Colonic mucosa (tissue), 4 donors: ENCODE measurements around the gene PDE4D. TPM values are rescaled to one million over a fixed set of nuclear protein-coding genes. Genes with fewer than 3 reads are reported as not detected.

Source experiments
- DNase-seq: peaks from one replicate; pipeline ENCODE4 v3.0.0-alpha.2; 2020
- H3K27ac ChIP-seq: fragments of 200-600 bp; one replicate; pipeline ENCODE4 v1.8.0; 2021
- H3K27me3 ChIP-seq: fragments of 200-600 bp; one replicate; pipeline ENCODE4 v1.8.0; 2021
- H3K36me3 ChIP-seq: fragments of 200-600 bp; one replicate; pipeline ENCODE4 v1.8.0; 2021
- H3K4me1 ChIP-seq: fragments of 200-600 bp; one replicate; pipeline ENCODE4 v1.8.0; 2021; ENCODE audit warnings: mild to moderate bottlenecking
- H3K4me3 ChIP-seq: fragments of 200-600 bp; one replicate; pipeline ENCODE4 v1.8.0; 2021
- H3K9ac ChIP-seq, 2 donors: one replicate each; pipeline ENCODE4 v1.7.0; 2013; ENCODE audit warnings: control low read depth in 2 of 2, low read depth in 2 of 2, low read length in 2 of 2
- H3K9me3 ChIP-seq: fragments of 200-600 bp; one replicate; pipeline ENCODE4 v1.8.0; 2021
- CTCF ChIP-seq: fragments of 200-600 bp; IDR thresholded peaks from one replicate; pipeline ENCODE4 v1.8.0; 2022; ENCODE audit warnings: antibody characterized with exemption, mild to moderate bottlenecking
- intact Hi-C: fragments of 100-400 bp; cut with DNase I; formaldehyde crosslinking; loops from one replicate; pipeline ENCODE4 v1.14.1; 2022
- total RNA-seq, 2 donors: library from RNA; stranded (reverse); fragmentation: NEBNext Ultra II Directional in 1 of 2; extraction: Animal tissue kit (Norgen Biotek cat#: 25700) in 1 of 2; gene quantifications; one replicate each; pipeline ENCODE4 v1.2.1, GENCODE V29; 2021
- donor health status: healthy.
- donor health status: DM: no; HTN: no; CAD: no.
- donor health status: DM: no; HTN: no; CAD: no.

Gene PDE4D
- total RNA-seq, 2 donors from 2014 or later = 23.1 to 53.7 TPM

- H3K9me3 ChIP-seq = no peaks in the 10 kb centered on the region
- H3K4me3 ChIP-seq = no peak overlapping the region
- no peaks in the 10 kb centered on the region for H3K4me1 ChIP-seq
- DNase-seq = no peak
- no peak overlapping the region for H3K27ac ChIP-seq
- intact Hi-C loops = no loop called here
- no peak for TF ChIP-seq CTCF
- H3K36me3 ChIP-seq = no peaks in the 10 kb centered on the region
- no peaks in the 10 kb centered on the region for H3K27me3 ChIP-seq
- no peak overlapping the region for H3K9ac ChIP-seq
These were observed 662.1 kb downstream of the PDE4D start for GRCh38 chr5:59231221-59231931.

- Histone ChIP-seq H3K27ac (peak overlapping the region; percentile 73), H3K9me3 (no peaks in the 10 kb centered on the region), H3K36me3 (no peaks in the 10 kb centered on the region), H3K4me1 (peaks cover 1% of the 10 kb centered on the region), H3K27me3 (no peaks in the 10 kb centered on the region), H3K9ac (no peak overlapping the region), H3K4me3 (no peak overlapping the region)
- intact Hi-C loops = no loop called here
- DNase-seq = peak; percentile 57
- TF ChIP-seq CTCF = no peak
These were observed 670.6 kb downstream of the PDE4D start for GRCh38 chr5:59222687-59223511.

- H3K27ac ChIP-seq = no peak overlapping the region
- H3K4me3 ChIP-seq = no peak overlapping the region
- no peak for DNase-seq
- no peak for TF ChIP-seq CTCF
- no peaks in the 10 kb centered on the region for H3K36me3 ChIP-seq
- intact Hi-C loops = no loop called here
- H3K27me3 ChIP-seq = no peaks in the 10 kb centered on the region
- no peaks in the 10 kb centered on the region for H3K9me3 ChIP-seq
- H3K4me1 ChIP-seq = peaks cover 6% of the 10 kb centered on the region
- no peak overlapping the region for H3K9ac ChIP-seq
These were observed 671.8 kb downstream of the PDE4D start for GRCh38 chr5:59221769-59222168.

GRCh38 chr5:59218424-59219045 is 675.0 kb downstream of the PDE4D start:
- DNase-seq = no peak
- Histone ChIP-seq H3K27ac (no peak overlapping the region), H3K27me3 (no peaks in the 10 kb centered on the region), H3K4me1 (peaks cover 6% of the 10 kb centered on the region), H3K9me3 (no peaks in the 10 kb centered on the region), H3K4me3 (no peak overlapping the region), H3K9ac (no peak overlapping the region), H3K36me3 (no peaks in the 10 kb centered on the region)
- intact Hi-C loops = no loop called here
- TF ChIP-seq CTCF = no peak

GRCh38 chr5:59216841-59217240 is 676.7 kb downstream of the PDE4D start:
- no peak for DNase-seq
- Histone ChIP-seq H3K9me3 (no peaks in the 10 kb centered on the region), H3K4me3 (no peak overlapping the region), H3K27ac (no peak overlapping the region), H3K9ac (peak overlapping the region in 1 of 2 donors; percentile 21), H3K27me3 (no peaks in the 10 kb centered on the region), H3K4me1 (peaks cover 6% of the 10 kb centered on the region), H3K36me3 (no peaks in the 10 kb centered on the region)
- no peak for TF ChIP-seq CTCF
- intact Hi-C loops = no loop called here
